ENCODE data around the gene LGALS14.
"Not testable (repeated sequence)": the region's sequence is repeated elsewhere in the genome, so short reads cannot be mapped to it uniquely, and the experiment has no call there.

LGALS14 gene

GRCh38 chr19:39671739-39672363, 32.4 kb upstream of the LGALS14 start:
- DNase-seq (ENCODE audit: low read depth), result peak; percentile 74
- H3K4me3 ChIP-seq (ENCODE audit: low read depth, low read length), result no peak overlapping the region
- peak; percentile 71 for TF ChIP-seq CTCF (conservative IDR thresholded peaks at IDR 0.05; ENCODE audit: low read depth, low read length)

DNA sequence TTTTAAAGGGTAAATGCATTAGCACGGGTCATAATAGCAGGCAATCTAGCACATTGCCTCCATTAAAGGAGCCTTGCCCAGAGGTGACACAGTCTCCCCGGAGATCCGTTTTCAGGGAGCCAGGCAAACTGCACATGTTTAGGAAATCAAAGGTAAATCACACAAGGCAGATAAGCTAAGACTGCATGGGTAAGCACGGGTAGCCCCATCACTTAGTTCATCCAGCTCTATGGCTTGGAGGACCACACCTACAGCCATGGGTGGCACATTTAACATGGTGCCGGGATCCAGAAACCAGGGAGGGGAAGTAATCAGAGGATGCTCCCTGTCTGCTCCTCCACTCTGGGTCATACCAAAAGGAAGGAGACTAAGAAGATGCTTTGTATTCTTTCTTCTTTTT, 31.8 kb upstream of the LGALS14 start:
- TF ChIP-seq CTCF (conservative IDR thresholded peaks at IDR 0.05; ENCODE audit: low read depth, low read length), result no peak
- no peak overlapping the region for H3K4me3 ChIP-seq (ENCODE audit: low read depth, low read length)
- DNase-seq (ENCODE audit: low read depth), result no peak

- peak; percentile 2 for DNase-seq (ENCODE audit: low read depth)
- H3K4me3 ChIP-seq (ENCODE audit: low read depth, low read length), result not testable (repeated sequence)
Observed at GRCh38 chr19:39673862-39674261, 30.4 kb upstream of the LGALS14 start.

DNA sequence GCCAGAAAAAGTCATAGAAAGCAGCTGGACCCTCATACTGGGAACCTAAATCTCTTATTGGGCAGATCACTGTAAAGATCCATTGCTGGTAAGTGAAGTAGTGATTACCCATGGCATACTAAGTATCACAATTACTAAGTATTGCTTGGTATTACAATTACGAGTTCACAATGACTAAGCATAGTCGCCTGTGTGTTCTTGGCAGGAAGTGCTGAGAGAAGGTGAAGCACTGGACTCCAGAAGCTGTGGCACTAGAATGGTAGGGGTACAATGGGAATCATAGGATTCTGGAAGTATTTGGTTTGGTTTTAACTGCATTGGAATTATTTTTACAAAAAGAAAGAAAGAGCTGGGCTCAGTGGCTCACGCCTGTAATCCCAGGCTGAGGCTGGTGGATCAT, 28.3 kb upstream of the LGALS14 start:
- no peak for DNase-seq (ENCODE audit: low read depth)
- H3K4me3 ChIP-seq (ENCODE audit: low read depth, low read length), result no peak overlapping the region

DNA sequence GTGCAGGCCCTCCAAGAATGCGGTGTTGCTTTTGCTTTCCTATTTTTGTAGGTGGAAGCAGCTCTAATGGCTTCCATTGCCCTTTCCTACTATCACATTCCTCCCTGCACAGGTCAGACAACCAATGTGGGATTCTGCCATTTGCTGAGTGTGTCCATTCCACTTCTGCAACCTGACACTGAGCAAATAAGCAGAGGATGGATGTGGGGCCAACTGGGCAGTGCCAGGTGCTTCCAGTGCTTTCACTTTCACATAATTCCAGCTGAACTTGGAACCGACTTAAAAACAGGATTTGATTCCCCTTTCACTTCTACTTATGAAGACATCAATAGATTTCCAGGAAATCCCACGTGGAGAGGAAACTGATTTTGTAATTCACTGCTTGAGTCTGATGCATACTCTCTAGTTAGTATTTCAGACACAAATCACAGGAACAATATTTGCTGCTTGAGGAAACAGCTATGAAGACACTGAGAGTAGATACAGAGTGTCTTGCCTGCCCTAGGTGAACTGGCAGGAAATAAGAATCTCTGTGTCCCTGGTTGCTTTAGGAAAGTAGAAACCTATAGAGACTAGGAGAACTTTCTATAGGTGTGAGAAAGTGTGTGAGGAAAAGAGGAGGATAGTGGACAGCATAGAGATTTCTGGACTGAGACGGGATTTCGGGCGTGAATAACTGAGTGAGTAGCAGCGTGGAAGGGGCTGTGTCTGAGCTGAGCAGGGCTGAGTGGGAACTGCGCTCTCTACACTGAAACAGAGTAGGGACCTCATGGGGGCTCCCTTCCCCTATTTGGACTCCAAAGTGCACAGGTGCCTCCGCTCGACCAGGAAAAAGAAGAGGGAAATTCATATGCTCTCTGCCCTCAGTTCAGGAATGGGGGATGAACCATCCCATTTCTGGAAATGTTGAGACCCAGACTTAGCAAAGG, 26.1 kb upstream of the LGALS14 start:
- no peak for TF ChIP-seq CTCF (conservative IDR thresholded peaks at IDR 0.05; ENCODE audit: low read depth, low read length)
- peak; percentile 25 for DNase-seq (ENCODE audit: low read depth)
- no peak overlapping the region for H3K4me3 ChIP-seq (ENCODE audit: low read depth, low read length)

More for the DNA sequence above, 28.3 kb upstream of the LGALS14 start:
- no peak for TF ChIP-seq CTCF (conservative IDR thresholded peaks at IDR 0.05; ENCODE audit: low read depth, low read length)

DNA sequence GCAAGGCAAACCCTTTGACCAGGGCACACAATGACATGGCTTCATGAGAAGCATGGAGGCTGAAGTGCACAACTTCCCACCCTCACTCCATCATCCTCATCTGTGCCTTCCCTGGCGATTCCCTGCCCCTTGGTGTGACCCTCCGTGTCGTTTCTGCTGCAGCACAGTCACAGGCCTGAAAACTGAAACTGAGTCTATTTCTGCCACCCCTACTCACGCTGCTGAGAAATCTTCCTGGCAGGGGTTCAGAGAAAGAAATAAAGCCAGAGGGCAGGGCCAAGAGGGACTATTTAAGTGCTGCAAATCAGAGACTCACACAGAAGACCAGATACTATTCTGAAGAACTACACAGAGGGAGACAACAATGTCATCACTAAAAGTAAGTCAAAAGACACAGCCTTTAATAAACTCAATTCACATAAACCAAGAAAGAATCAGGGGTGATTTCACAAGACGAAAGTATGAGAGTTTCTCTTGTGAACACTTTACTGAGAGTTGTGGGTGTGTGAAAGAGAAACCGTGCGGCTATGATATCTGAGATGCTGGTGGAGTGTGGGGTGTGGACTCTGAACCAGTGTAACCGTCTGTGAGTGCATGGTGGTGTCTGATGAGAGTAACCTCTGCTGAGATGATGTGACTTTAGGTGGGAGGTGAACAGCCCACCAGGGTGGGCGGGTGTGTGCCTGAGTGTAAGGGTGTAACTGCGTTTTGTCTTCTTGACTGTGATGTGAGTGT, 25.1 kb upstream of the LGALS14 start:
- H3K4me3 ChIP-seq (ENCODE audit: low read depth, low read length), result no peak overlapping the region
- no peak for TF ChIP-seq CTCF (conservative IDR thresholded peaks at IDR 0.05; ENCODE audit: low read depth, low read length)
- no peak for DNase-seq (ENCODE audit: low read depth)

DNA sequence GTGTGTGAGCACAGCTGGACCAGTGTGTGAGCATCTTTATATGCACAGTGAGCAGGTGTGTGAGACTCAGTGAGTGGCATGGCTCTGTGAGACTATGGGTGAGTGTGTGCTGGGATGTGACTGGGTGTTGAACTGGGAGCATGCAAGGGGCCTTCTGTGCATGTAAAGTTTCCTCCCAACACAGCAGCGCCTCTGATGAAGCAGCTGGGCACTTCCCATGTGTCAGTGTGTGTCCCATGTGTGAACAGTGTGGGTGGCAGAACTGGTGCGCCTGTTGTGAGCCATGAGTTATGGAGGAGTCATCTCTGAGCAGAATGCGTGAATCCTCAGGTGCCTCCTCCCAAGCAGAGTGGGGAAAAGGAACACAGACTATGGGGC, 24.5 kb upstream of the LGALS14 start:
- DNase-seq (ENCODE audit: low read depth), result no peak
- no peak for TF ChIP-seq CTCF (conservative IDR thresholded peaks at IDR 0.05; ENCODE audit: low read depth, low read length)
- H3K4me3 ChIP-seq (ENCODE audit: low read depth, low read length), result no peak overlapping the region
